T-helper 2 cell treated with Interferon-gamma antibody and Interleukin-4, amounts not matched to agents 5 μg/mL and 100 μg/mL, for 36 hours (primary cell): ENCODE data around the gene BTLA.
"Not testable (repeated sequence)": the region's sequence is repeated elsewhere in the genome, so short reads cannot be mapped to it uniquely, and the experiment has no call there.

Experiments used
- DNase-seq: peaks from one replicate; pipeline ENCODE4 v3.0.0; 2021; ENCODE audit warnings: low spot score
- H3K27ac Mint-ChIP-seq: one replicate; pipeline ENCODE4 v1.8.0; 2021; ENCODE audit warnings: mild to moderate bottlenecking, mixed read lengths
- H3K27me3 Mint-ChIP-seq: one replicate; pipeline ENCODE4 v1.8.0; 2021; ENCODE audit warnings: low read depth, mixed read lengths
- H3K36me3 Mint-ChIP-seq: one replicate; pipeline ENCODE4 v1.8.0; 2021; ENCODE audit warnings: low read depth, mixed read lengths
- H3K4me1 Mint-ChIP-seq: one replicate; pipeline ENCODE4 v1.8.0; 2021; ENCODE audit warnings: low read depth, mixed read lengths
- H3K4me3 Mint-ChIP-seq: one replicate; pipeline ENCODE4 v1.8.0; 2022; ENCODE audit warnings: mild to moderate bottlenecking, moderate library complexity, mixed read lengths
- H3K9me3 Mint-ChIP-seq: one replicate; pipeline ENCODE4 v1.8.0; 2021; ENCODE audit warnings: mixed read lengths

Gene BTLA

GRCh38 chr3:112456147-112456546 is 43.1 kb downstream of the BTLA start:
- no peak for DNase-seq
- Mint-ChIP-seq H3K9me3 (no peaks in the 10 kb centered on the region), H3K36me3 (peaks cover 14% of the 10 kb centered on the region), H3K4me3 (no peak overlapping the region), H3K27ac (no peak overlapping the region), H3K27me3 (peaks cover 3% of the 10 kb centered on the region), H3K4me1 (peaks cover 25% of the 10 kb centered on the region)

- peaks cover 5% of the 10 kb centered on the region for H3K4me1 Mint-ChIP-seq
- no peaks in the 10 kb centered on the region for H3K9me3 Mint-ChIP-seq
- H3K36me3 Mint-ChIP-seq, result no peaks in the 10 kb centered on the region
- DNase-seq, result no peak
- no peak overlapping the region for H3K4me3 Mint-ChIP-seq
- H3K27ac Mint-ChIP-seq, result no peak overlapping the region
- H3K27me3 Mint-ChIP-seq, result no peaks in the 10 kb centered on the region
Observed at GRCh38 chr3:112448939-112449338, 50.3 kb downstream of the BTLA start.

- no peak overlapping the region for H3K27ac Mint-ChIP-seq
Observed at GRCh38 chr3:112446343-112446742, 52.9 kb downstream of the BTLA start.

GRCh38 chr3:112445839-112446238 is 53.4 kb downstream of the BTLA start:
- no peaks in the 10 kb centered on the region for H3K36me3 Mint-ChIP-seq
- no peak overlapping the region for H3K27ac Mint-ChIP-seq
- peaks cover 3% of the 10 kb centered on the region for H3K9me3 Mint-ChIP-seq
- DNase-seq, result no peak
- no peaks in the 10 kb centered on the region for H3K27me3 Mint-ChIP-seq
- H3K4me1 Mint-ChIP-seq, result peaks cover 13% of the 10 kb centered on the region
- H3K4me3 Mint-ChIP-seq, result no peak overlapping the region

More at GRCh38 chr3:112446343-112446742, 52.9 kb downstream of the BTLA start:
- Mint-ChIP-seq H3K4me3 (no peak overlapping the region), H3K9me3 (peaks cover 3% of the 10 kb centered on the region), H3K36me3 (no peaks in the 10 kb centered on the region), H3K27me3 (no peaks in the 10 kb centered on the region), H3K4me1 (peaks cover 10% of the 10 kb centered on the region)
- no peak for DNase-seq

- Mint-ChIP-seq H3K27me3 (no peaks in the 10 kb centered on the region), H3K27ac (peak overlapping the region; percentile 53), H3K36me3 (peaks cover 6% of the 10 kb centered on the region), H3K4me1 (peaks cover 40% of the 10 kb centered on the region), H3K9me3 (peaks cover 9% of the 10 kb centered on the region), H3K4me3 (no peak overlapping the region)
- DNase-seq, result peak; percentile 14
Observed at GRCh38 chr3:112437146-112438022, 61.9 kb downstream of the BTLA start.

- peaks cover 11% of the 10 kb centered on the region for H3K36me3 Mint-ChIP-seq
- H3K4me3 Mint-ChIP-seq, result no peak overlapping the region
- peaks cover 2% of the 10 kb centered on the region for H3K4me1 Mint-ChIP-seq
- no peak overlapping the region for H3K27ac Mint-ChIP-seq
- DNase-seq, result no peak
- peaks cover 15% of the 10 kb centered on the region for H3K9me3 Mint-ChIP-seq
- H3K27me3 Mint-ChIP-seq, result no peaks in the 10 kb centered on the region
Observed at GRCh38 chr3:112429960-112430359, 69.3 kb downstream of the BTLA start.

- no peaks in the 10 kb centered on the region for H3K4me1 Mint-ChIP-seq
- no peak overlapping the region for H3K27ac Mint-ChIP-seq
- no peaks in the 10 kb centered on the region for H3K27me3 Mint-ChIP-seq
- H3K9me3 Mint-ChIP-seq, result peaks cover 8% of the 10 kb centered on the region
- H3K4me3 Mint-ChIP-seq, result no peak overlapping the region
- H3K36me3 Mint-ChIP-seq, result peaks cover 5% of the 10 kb centered on the region
- no peak for DNase-seq
Observed at GRCh38 chr3:112427123-112427522, 72.1 kb downstream of the BTLA start.

GRCh38 chr3:112425858-112426750 is 73.2 kb downstream of the BTLA start:
- no peak overlapping the region for H3K4me3 Mint-ChIP-seq
- H3K27me3 Mint-ChIP-seq, result no peaks in the 10 kb centered on the region
- DNase-seq, result no peak
- H3K27ac Mint-ChIP-seq, result no peak overlapping the region
- H3K9me3 Mint-ChIP-seq, result peaks cover 3% of the 10 kb centered on the region
- H3K4me1 Mint-ChIP-seq, result no peaks in the 10 kb centered on the region
- H3K36me3 Mint-ChIP-seq, result peaks cover 1% of the 10 kb centered on the region

- DNase-seq, result no peak
- Mint-ChIP-seq H3K36me3 (no peaks in the 10 kb centered on the region), H3K4me1 (no peaks in the 10 kb centered on the region), H3K27me3 (no peaks in the 10 kb centered on the region), H3K4me3 (no peak overlapping the region), H3K27ac (no peak overlapping the region), H3K9me3 (no peaks in the 10 kb centered on the region)
Observed at GRCh38 chr3:112425382-112425781, 73.9 kb downstream of the BTLA start.

GRCh38 chr3:112424394-112424793 is 74.9 kb downstream of the BTLA start:
- no peaks in the 10 kb centered on the region for H3K4me1 Mint-ChIP-seq
- no peak overlapping the region for H3K4me3 Mint-ChIP-seq
- no peaks in the 10 kb centered on the region for H3K36me3 Mint-ChIP-seq
- DNase-seq, result no peak
- no peak overlapping the region for H3K27ac Mint-ChIP-seq
- no peaks in the 10 kb centered on the region for H3K27me3 Mint-ChIP-seq
- no peaks in the 10 kb centered on the region for H3K9me3 Mint-ChIP-seq

GRCh38 chr3:112422921-112423320 is 76.4 kb downstream of the BTLA start:
- DNase-seq, H3K4me3 Mint-ChIP-seq, H3K9me3 Mint-ChIP-seq, H3K4me1 Mint-ChIP-seq, H3K27ac Mint-ChIP-seq, H3K36me3 Mint-ChIP-seq, H3K27me3 Mint-ChIP-seq: not testable (repeated sequence)

GRCh38 chr3:112418526-112418925 is 80.7 kb downstream of the BTLA start:
- not testable (repeated sequence) for H3K9me3 Mint-ChIP-seq, H3K27ac Mint-ChIP-seq, H3K36me3 Mint-ChIP-seq, DNase-seq, H3K4me1 Mint-ChIP-seq, H3K4me3 Mint-ChIP-seq, H3K27me3 Mint-ChIP-seq

GRCh38 chr3:112417696-112418318 is 81.5 kb downstream of the BTLA start:
- Mint-ChIP-seq H3K36me3 (peaks cover 2% of the 10 kb centered on the region), H3K27ac (no peak overlapping the region), H3K27me3 (no peaks in the 10 kb centered on the region), H3K4me1 (peaks cover 8% of the 10 kb centered on the region), H3K9me3 (peaks cover 3% of the 10 kb centered on the region), H3K4me3 (no peak overlapping the region)
- DNase-seq, result no peak
